A673 (cell line): ENCODE results near the gene LILRB3.

Experiments
- EZH2 ChIP-seq: fragments of 200-600 bp; sonication (generic); IDR thresholded peaks from 2 replicates; pipeline ENCODE4 v1.6.1; 2017; ENCODE audit warnings: borderline replicate concordance, low read depth, mild to moderate bottlenecking, mixed read lengths, antibody characterized with exemption, low read length; ENCODE audit not compliant: poor library complexity, severe bottlenecking
- TF ChIP-seq, protein P1 (sequence below): fragments of 300-800, 200-600 bp; sonication (generic); conservative IDR thresholded peaks from 2 replicates; pipeline ENCODE4 v1.5.1; 2017; ENCODE audit warnings: low read depth, mild to moderate bottlenecking, antibody characterized with exemption, low read length, moderate library complexity, mixed read lengths

DNA sequence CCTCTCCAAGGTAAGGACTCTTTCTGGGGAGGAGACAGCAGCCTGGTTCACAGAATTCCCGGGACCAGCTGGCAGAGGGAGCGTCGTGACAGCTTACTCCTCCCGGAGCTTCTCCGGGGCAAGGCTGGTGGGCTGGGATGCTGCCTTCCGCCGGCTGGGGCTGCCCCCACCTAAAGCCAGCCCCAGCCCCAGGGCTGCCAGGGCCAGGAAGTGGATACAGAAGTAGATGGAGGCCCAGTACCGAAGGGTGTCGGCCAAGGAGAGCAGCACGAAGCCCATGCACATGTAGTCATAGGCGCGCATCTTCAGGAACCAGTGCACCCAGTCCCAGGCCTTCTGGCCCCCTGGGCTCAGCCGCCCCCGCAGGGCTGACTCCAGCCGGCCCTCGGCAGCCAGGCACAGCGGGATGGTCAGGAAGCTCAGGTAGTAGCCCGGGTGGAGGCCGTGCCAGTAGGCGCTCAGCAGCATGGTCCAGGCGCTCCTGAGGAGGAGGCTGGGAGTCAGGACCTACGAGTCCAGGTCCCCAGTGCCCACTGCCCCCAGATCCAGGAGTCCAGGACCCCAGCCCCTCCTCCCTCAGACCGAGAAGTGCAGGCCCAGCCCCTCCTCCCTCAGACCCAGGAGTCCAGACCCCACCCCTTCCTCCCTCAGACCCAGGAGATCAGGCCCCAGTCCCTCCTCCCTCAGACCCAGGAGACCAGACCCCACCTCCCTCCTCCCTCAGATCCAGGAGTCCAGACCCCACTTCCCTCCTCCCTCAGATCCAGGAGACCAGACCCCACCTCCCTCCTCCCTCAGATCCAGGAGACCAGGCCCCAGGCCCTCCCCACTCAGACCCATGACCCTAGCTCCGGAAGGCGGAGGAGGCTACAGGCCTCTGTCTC is 48.6 kb downstream of the LILRB3 start:
- TF ChIP-seq, protein P1, sequence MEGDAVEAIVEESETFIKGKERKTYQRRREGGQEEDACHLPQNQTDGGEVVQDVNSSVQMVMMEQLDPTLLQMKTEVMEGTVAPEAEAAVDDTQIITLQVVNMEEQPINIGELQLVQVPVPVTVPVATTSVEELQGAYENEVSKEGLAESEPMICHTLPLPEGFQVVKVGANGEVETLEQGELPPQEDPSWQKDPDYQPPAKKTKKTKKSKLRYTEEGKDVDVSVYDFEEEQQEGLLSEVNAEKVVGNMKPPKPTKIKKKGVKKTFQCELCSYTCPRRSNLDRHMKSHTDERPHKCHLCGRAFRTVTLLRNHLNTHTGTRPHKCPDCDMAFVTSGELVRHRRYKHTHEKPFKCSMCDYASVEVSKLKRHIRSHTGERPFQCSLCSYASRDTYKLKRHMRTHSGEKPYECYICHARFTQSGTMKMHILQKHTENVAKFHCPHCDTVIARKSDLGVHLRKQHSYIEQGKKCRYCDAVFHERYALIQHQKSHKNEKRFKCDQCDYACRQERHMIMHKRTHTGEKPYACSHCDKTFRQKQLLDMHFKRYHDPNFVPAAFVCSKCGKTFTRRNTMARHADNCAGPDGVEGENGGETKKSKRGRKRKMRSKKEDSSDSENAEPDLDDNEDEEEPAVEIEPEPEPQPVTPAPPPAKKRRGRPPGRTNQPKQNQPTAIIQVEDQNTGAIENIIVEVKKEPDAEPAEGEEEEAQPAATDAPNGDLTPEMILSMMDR, result no peak
- TF ChIP-seq EZH2, result no peak
